HG03095 (cell line): ENCODE data around the gene PAOX.
"Not testable (repeated sequence)": the region's sequence is repeated elsewhere in the genome, so short reads cannot be mapped to it uniquely, and the experiment has no call there.

Experiments
- ATAC-seq: cut with Tn5 transposase; IDR thresholded peaks from one replicate; pipeline ENCODE4 v1.9.1; 2021; ENCODE audit warnings: moderate library complexity; ENCODE audit not compliant: unreplicated experiment

The PAOX gene

GRCh38 chr10:133431888-133432613 lies 53.0 kb downstream of the PAOX start:
- not testable (repeated sequence) for ATAC-seq

GRCh38 chr10:133432789-133433188 lies 53.7 kb downstream of the PAOX start:
- ATAC-seq, result not testable (repeated sequence)

GRCh38 chr10:133438711-133439273 lies 59.7 kb downstream of the PAOX start:
- peak; percentile 55 for ATAC-seq

GRCh38 chr10:133439517-133440461 lies 60.7 kb downstream of the PAOX start:
- no peak for ATAC-seq

GRCh38 chr10:133440633-133441285 lies 61.7 kb downstream of the PAOX start:
- ATAC-seq, result no peak
